K562 treated with DMSO at 1 percent for 12 hours (cell line): ENCODE measurements around the gene WDR38. TPM values are rescaled to one million over a fixed set of nuclear protein-coding genes. Genes with fewer than 3 reads are reported as not detected.

Experiments
- total RNA-seq: library from RNA; unstranded; fragments of 300-600 nt; gene quantifications from 2 replicates; pipeline ENCODE4 v1.2.3, GENCODE V29; 2022; ENCODE audit not compliant: insufficient read depth

WDR38 gene
- not detected in 2 replicates for total RNA-seq

DNA sequence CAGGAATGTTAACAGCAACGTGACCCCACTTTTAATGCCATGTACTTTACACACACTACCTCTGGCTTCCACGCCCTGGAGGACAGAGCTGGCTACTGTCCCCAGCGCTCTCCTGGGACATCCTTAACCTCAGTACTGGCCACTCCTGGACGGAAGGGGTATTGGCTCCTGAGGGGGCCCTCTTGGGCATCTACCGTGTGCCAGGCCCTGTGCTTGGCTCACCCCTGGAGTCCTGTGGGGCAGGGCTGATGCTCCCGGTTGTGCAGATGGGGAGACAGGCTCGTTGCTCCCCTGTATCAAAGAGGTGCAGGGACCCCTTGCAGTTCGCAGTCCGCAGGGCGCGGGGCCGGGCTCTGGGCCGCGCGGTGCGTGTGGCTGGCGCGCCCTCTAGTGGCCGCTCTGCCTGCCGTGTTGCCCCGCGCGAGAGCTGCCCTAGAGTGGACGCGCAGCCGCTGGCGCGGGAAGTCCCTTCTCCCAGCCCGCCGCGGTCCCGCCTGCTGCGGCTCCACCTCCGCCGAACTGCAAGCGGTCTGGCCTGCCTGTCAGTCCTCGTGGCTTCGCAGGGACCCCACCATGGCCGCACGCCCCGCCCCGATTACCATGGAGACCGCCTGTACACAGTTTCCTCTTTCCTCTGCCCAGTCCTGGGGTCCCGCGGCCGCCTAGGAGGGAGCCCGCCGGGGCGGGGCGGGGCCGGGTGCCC is at the start of gene WDR38:
TSS of gene WDR38 (plus strand) at position 632 of the 703 bp plus-strand sequence. CDS start 72 bp downstream, outside the sequence.

DNA sequence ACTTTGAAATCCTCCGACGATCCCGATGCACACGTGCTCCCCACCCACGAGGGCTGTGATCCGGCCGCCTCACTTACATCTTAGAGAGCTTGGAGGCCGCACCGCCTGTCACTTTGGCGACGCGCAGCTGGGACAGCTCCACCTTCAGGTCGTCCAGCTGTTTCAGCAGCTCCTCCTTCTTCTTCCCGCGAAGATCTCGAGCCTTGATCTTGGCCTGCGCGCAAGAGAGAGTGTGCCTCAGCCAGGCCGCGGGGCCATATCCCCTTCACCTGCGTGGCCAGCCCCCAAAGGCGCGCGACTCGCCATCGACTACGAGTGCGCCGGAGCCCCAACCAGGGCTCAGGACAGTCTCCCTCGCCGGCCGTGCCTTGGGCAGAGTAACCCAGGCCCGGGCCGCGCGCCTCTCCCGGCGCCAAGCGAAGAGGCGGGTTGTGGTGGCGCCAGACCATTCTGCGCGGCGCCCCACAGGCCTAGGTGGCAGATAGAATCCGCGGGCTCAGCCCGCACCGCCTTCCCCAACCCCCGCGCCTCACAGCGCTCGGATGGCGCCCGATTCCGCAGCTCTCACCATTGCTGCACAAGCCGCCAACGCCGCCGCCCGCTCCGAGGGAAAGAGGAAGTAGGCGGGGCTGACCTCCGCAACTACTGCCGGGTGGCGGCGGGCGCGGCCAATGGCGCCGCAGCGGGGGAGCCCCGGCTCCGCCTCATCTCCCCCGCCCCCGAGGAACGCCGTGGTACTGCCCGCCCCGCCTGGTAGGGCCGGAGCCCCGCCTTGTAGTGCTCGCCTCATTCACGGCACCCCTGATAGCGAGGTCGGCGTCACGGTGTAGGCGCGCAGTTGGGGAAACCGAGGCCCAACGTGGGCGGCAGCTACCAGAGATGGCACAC is 8.3 kb downstream of the WDR38 start, which contains the start of the genes ARPC5L and RPL35:
TSS of gene ARPC5L (plus strand) at position 789 of the 888 bp plus-strand sequence. CDS start 7,161 bp downstream, outside the sequence.
TSS of gene RPL35 (minus strand) at position 616 of the 888 bp plus-strand sequence. CDS start at position 571, 45 bp downstream.

Other genes with a start within 250 kb of the WDR38 start
- 3.5 and 13.1 TPM in 2 replicates for gene NR6A1, start 82.1 kb upstream of the WDR38 start, total RNA-seq
- gene OLFML2A, start 76.3 kb upstream of the WDR38 start, total RNA-seq, result not detected in 2 replicates
- gene RPL35, start 8.5 kb downstream of the WDR38 start, total RNA-seq, result 5,915 and 9,818 TPM in 2 replicates
- gene ARPC5L, start 8.7 kb downstream of the WDR38 start, total RNA-seq, result 53.2 and 64.4 TPM in 2 replicates
- 4.4 and 11.7 TPM in 2 replicates for gene GOLGA1, start 87.6 kb downstream of the WDR38 start, total RNA-seq